Measurements from ENCODE around the gene ZNF91.

Gene ZNF91

GRCh38 chr19:23313196-23313595 lies 82.1 kb downstream of the ZNF91 start:
- Histone ChIP-seq H3K36me3 (ENCODE audit: control insufficient read depth in 2 of 2, insufficient read depth in 1 of 2, low read length in 2 of 2) (no peaks in the 10 kb centered on the region), H3K4me1 (ENCODE audit: control insufficient read depth, insufficient read depth, low read length) (no peaks in the 10 kb centered on the region), H3K27ac (ENCODE audit: extremely low read depth, low read depth, low read length) (no peak overlapping the region), H3K4me3 (ENCODE audit: low read depth, low read length) (no peak overlapping the region), H3K9me3 (ENCODE audit: control insufficient read depth, insufficient read depth, low read depth, low read length) (no peaks in the 10 kb centered on the region)
- POLR2A ChIA-PET = no interaction called here
- CTCF ChIA-PET = no interaction called here
- no peak for TF ChIP-seq GFI1B (tag by site-specific recombination; IDR thresholded peaks at IDR 0.05)
- no peak for TF ChIP-seq ZNF777 (tag by site-specific recombination; IDR thresholded peaks at IDR 0.05; ENCODE audit: borderline replicate concordance)
- TF ChIP-seq GLI2 (tag by site-specific recombination; IDR thresholded peaks at IDR 0.05; ENCODE audit: borderline replicate concordance, low read depth) = no peak
- no peak for TF ChIP-seq ZNF24 (tag by site-specific recombination; IDR thresholded peaks at IDR 0.05)
- no peak for TF ChIP-seq OSR2 (tag by site-specific recombination; IDR thresholded peaks at IDR 0.05)
- no peak for TF ChIP-seq ZNF366 (tag by site-specific recombination; conservative IDR thresholded peaks at IDR 0.05)
- TF ChIP-seq ZNF169 (tag by site-specific recombination; IDR thresholded peaks at IDR 0.05) = no peak
- no peak for TF ChIP-seq SALL2 (tag by site-specific recombination; IDR thresholded peaks at IDR 0.05; ENCODE audit: borderline replicate concordance)
- no peak for TF ChIP-seq ZNF658 (tag by site-specific recombination; IDR thresholded peaks at IDR 0.05)
- TF ChIP-seq ZIC2 (tag by site-specific recombination; IDR thresholded peaks at IDR 0.05) = no peak

DNA sequence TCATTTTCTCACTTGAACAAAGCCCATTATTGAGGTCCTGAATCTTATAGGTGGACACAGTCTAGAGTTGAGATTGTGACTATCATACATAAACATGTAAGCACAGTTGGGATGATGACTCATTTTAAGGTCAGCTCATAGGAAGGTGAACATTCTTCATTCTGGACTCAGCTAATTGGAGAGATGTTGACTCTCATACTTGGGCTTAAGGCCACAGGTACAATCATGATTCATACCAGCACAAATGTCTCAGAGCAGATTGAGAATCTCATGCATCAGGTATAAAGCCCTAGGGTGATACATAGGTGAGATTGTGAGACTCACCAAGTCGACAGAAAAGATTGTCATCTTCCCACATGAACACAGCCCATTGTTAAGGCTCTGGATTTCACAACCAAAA lies 82.8 kb downstream of the ZNF91 start:
- H3K4me1 ChIP-seq (ENCODE audit: control insufficient read depth, insufficient read depth, low read length) = no peaks in the 10 kb centered on the region
- no peak overlapping the region for H3K4me3 ChIP-seq (ENCODE audit: low read depth, low read length)
- ChIA-PET POLR2A (no interaction called here), CTCF (no interaction called here)
- H3K9me3 ChIP-seq (ENCODE audit: control insufficient read depth, insufficient read depth, low read depth, low read length) = no peaks in the 10 kb centered on the region
- no peak overlapping the region for H3K27ac ChIP-seq (ENCODE audit: extremely low read depth, low read depth, low read length)
- TF ChIP-seq ZNF184 (tag by site-specific recombination; IDR thresholded peaks at IDR 0.05) (no peak), ZNF202 (tag by site-specific recombination; IDR thresholded peaks at IDR 0.05; ENCODE audit: borderline replicate concordance) (no peak), ZNF600 (tag by site-specific recombination; IDR thresholded peaks at IDR 0.05) (no peak)
- H3K36me3 ChIP-seq (ENCODE audit: control insufficient read depth in 2 of 2, insufficient read depth in 1 of 2, low read length in 2 of 2) = no peaks in the 10 kb centered on the region

GRCh38 chr19:23311551-23311950 lies 83.7 kb downstream of the ZNF91 start:
- no peak overlapping the region for H3K4me3 ChIP-seq (ENCODE audit: low read depth, low read length)
- POLR2A ChIA-PET = no interaction called here
- no peak for TF ChIP-seq ZNF423 (tag by site-specific recombination; IDR thresholded peaks at IDR 0.05)
- TF ChIP-seq ZFP69B (tag by site-specific recombination; IDR thresholded peaks at IDR 0.05) = no peak
- no peak for TF ChIP-seq ZNF488 (tag by site-specific recombination; IDR thresholded peaks at IDR 0.05)
- TF ChIP-seq ZNF174 (tag by site-specific recombination; IDR thresholded peaks at IDR 0.05) = no peak
- no peak for TF ChIP-seq ZNF239 (tag by site-specific recombination; IDR thresholded peaks at IDR 0.05)
- TF ChIP-seq, protein P1, sequence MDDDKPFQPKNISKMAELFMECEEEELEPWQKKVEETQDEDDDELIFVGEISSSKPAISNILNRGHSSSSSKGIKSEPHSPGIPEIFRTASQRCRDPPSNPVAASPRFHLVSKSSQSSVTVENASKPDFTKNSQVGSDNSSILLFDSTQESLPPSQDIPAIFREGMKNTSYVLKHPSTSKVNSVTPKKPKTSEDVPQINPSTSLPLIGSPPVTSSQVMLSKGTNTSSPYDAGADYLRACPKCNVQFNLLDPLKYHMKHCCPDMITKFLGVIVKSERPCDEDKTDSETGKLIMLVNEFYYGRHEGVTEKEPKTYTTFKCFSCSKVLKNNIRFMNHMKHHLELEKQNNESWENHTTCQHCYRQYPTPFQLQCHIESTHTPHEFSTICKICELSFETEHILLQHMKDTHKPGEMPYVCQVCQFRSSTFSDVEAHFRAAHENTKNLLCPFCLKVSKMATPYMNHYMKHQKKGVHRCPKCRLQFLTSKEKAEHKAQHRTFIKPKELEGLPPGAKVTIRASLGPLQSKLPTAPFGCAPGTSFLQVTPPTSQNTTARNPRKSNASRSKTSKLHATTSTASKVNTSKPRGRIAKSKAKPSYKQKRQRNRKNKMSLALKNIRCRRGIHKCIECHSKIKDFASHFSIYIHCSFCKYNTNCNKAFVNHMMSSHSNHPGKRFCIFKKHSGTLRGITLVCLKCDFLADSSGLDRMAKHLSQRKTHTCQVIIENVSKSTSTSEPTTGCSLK (tag by site-specific recombination; IDR thresholded peaks at IDR 0.05) = no peak
- TF ChIP-seq, protein P2, sequence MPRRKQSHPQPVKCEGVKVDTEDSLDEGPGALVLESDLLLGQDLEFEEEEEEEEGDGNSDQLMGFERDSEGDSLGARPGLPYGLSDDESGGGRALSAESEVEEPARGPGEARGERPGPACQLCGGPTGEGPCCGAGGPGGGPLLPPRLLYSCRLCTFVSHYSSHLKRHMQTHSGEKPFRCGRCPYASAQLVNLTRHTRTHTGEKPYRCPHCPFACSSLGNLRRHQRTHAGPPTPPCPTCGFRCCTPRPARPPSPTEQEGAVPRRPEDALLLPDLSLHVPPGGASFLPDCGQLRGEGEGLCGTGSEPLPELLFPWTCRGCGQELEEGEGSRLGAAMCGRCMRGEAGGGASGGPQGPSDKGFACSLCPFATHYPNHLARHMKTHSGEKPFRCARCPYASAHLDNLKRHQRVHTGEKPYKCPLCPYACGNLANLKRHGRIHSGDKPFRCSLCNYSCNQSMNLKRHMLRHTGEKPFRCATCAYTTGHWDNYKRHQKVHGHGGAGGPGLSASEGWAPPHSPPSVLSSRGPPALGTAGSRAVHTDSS (tag by site-specific recombination; IDR thresholded peaks at IDR 0.05) = no peak
- TF ChIP-seq ZNF701 (tag by site-specific recombination; IDR thresholded peaks at IDR 0.05) = no peak
- TF ChIP-seq, protein P3, sequence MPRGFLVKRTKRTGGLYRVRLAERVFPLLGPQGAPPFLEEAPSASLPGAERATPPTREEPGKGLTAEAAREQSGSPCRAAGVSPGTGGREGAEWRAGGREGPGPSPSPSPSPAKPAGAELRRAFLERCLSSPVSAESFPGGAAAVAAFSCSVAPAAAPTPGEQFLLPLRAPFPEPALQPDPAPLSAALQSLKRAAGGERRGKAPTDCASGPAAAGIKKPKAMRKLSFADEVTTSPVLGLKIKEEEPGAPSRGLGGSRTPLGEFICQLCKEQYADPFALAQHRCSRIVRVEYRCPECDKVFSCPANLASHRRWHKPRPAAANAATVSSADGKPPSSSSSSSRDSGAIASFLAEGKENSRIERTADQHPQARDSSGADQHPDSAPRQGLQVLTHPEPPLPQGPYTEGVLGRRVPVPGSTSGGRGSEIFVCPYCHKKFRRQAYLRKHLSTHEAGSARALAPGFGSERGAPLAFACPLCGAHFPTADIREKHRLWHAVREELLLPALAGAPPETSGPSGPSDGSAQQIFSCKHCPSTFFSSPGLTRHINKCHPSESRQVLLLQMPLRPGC (tag by site-specific recombination; IDR thresholded peaks at IDR 0.05) = no peak
- TF ChIP-seq KLF8 (tag by site-specific recombination; IDR thresholded peaks at IDR 0.05) = no peak
- no peaks in the 10 kb centered on the region for H3K4me1 ChIP-seq (ENCODE audit: control insufficient read depth, insufficient read depth, low read length)
- CTCF ChIA-PET = no interaction called here
- H3K27ac ChIP-seq (ENCODE audit: extremely low read depth, low read depth, low read length) = no peak overlapping the region
- H3K36me3 ChIP-seq (ENCODE audit: control insufficient read depth in 2 of 2, insufficient read depth in 1 of 2, low read length in 2 of 2) = no peaks in the 10 kb centered on the region
- no peaks in the 10 kb centered on the region for H3K9me3 ChIP-seq (ENCODE audit: control insufficient read depth, insufficient read depth, low read depth, low read length)

Measured in HEK293 (cell line).